Thyroid gland (tissue), 4 donors: ENCODE data around the gene CWC22. TPM values are rescaled to one million over a fixed set of nuclear protein-coding genes. Genes with fewer than 3 reads are reported as not detected.
"Not testable (repeated sequence)": the region's sequence is repeated elsewhere in the genome, so short reads cannot be mapped to it uniquely, and the experiment has no call there.

Source experiments
- DNase-seq, 2 donors: peaks; one replicate each; pipeline ENCODE4 v3.0.0-alpha.2; 2019
- H3K27ac ChIP-seq, 3 donors: fragments of 200-600 bp; sonication (generic); 1 replicate in 2 of 3; 2 replicates in 1 of 3; pipeline ENCODE4 v1.5.1; 2016 to 2019; ENCODE audit warnings: mild to moderate bottlenecking in 1 of 3, moderate library complexity in 1 of 3
- H3K27me3 ChIP-seq: fragments of 200-600 bp; sonication (generic); one replicate; pipeline ENCODE4 v1.5.1; 2019
- H3K36me3 ChIP-seq, 2 donors: fragments of 200-600 bp; sonication (generic); one replicate each; pipeline ENCODE4 v1.5.1; 2016 to 2019
- H3K4me1 ChIP-seq, 2 donors: fragments of 200-600 bp; sonication (generic); one replicate each; pipeline ENCODE4 v1.5.1; 2017 to 2019
- H3K4me3 ChIP-seq, 3 donors: fragments of 200-600 bp; sonication (generic); replicated peaks in 1 of 3; 1 replicate in 2 of 3; 2 replicates in 1 of 3; pipeline ENCODE4 v1.5.1; 2016; ENCODE audit warnings: mild to moderate bottlenecking in 1 of 3
- H3K9me3 ChIP-seq: fragments of 200-600 bp; sonication (generic); one replicate; pipeline ENCODE4 v1.5.1; 2017
- CTCF ChIP-seq, 6 experiments: fragments of 200-600 bp in 3 of 6; fragments of 450-650 bp in 3 of 6; sonication (generic) in 3 of 6; IDR thresholded peaks; one replicate each; pipeline ENCODE4 v1.5.1; 2016 to 2019; ENCODE audit warnings: antibody characterized with exemption in 6 of 6, mild to moderate bottlenecking in 2 of 6, inconsistent platforms in 1 of 6, moderate library complexity in 1 of 6
- POLR2A ChIP-seq, 2 donors: fragments of 450-650 bp; IDR thresholded peaks; one replicate each; pipeline ENCODE4 v1.6.1; 2017; ENCODE audit warnings: antibody characterized with exemption in 2 of 2, mild to moderate bottlenecking in 2 of 2, moderate library complexity in 1 of 2
- WGBS, 2 donors: methylation state at CpG; one replicate each; pipeline ENCODE4 v1.1.5; 2017; 5-methylcytosine and 5-hydroxymethylcytosine counted together
- intact Hi-C: fragments of 100-400 bp; cut with DNase I; formaldehyde crosslinking; loops from one replicate; pipeline ENCODE4 v1.15.1; 2023
- total RNA-seq, 4 donors: library from RNA; depleted of rRNA; stranded (reverse); fragments of >200 nt; gene quantifications; one replicate each; pipeline ENCODE4 v1.2.3, GENCODE V29; 2016

CWC22 gene
- total RNA-seq, 4 donors from 2014 or later, result 22.0 to 31.7 (median 26.8) TPM

GRCh38 chr2:179965291-179966258 is 41.5 kb downstream of the CWC22 start:
- no peak for DNase-seq
- Histone ChIP-seq H3K4me3 (no peak overlapping the region), H3K4me1 (no peaks in the 10 kb centered on the region), H3K27me3 (no peaks in the 10 kb centered on the region), H3K9me3 (no peaks in the 10 kb centered on the region), H3K36me3 (peaks cover 21 to 28% of the 10 kb centered on the region in 2 donors), H3K27ac (no peak overlapping the region)
- TF ChIP-seq CTCF (IDR thresholded peaks at IDR 0.05), result no peak
- no peak for TF ChIP-seq POLR2A (IDR thresholded peaks at IDR 0.05)
- WGBS, 2 donors, result 95 to 97% methylated on average over 7 of the region's 7 CpGs
- intact Hi-C loops, result no loop called here

GRCh38 chr2:179963626-179964025 is 43.5 kb downstream of the CWC22 start:
- no peak for DNase-seq
- no peaks in the 10 kb centered on the region for H3K27me3 ChIP-seq
- H3K36me3 ChIP-seq, result peaks cover 19 to 21% of the 10 kb centered on the region in 2 donors
- H3K4me3 ChIP-seq, result no peak overlapping the region
- WGBS, 2 donors, result 96% methylated on average over 4 of the region's 4 CpGs
- no peak overlapping the region for H3K27ac ChIP-seq
- no peak for TF ChIP-seq POLR2A (IDR thresholded peaks at IDR 0.05)
- no peak for TF ChIP-seq CTCF (IDR thresholded peaks at IDR 0.05)
- H3K9me3 ChIP-seq, result no peaks in the 10 kb centered on the region
- no peaks in the 10 kb centered on the region for H3K4me1 ChIP-seq
- intact Hi-C loops, result no loop called here

- H3K36me3 ChIP-seq, result peaks cover 0 to 18% of the 10 kb centered on the region in 2 donors
- H3K27ac ChIP-seq, H3K9me3 ChIP-seq, intact Hi-C loops, H3K4me3 ChIP-seq, DNase-seq, H3K27me3 ChIP-seq, H3K4me1 ChIP-seq: not testable (repeated sequence)
- WGBS, 2 donors, result 94 to 97% methylated on average over 4 of the region's 4 CpGs
Measured at GRCh38 chr2:179958251-179958650, 48.8 kb downstream of the CWC22 start.

- H3K4me3 ChIP-seq, result no peak overlapping the region
- H3K27ac ChIP-seq, result no peak overlapping the region
- DNase-seq, result no peak
- H3K9me3 ChIP-seq, result no peaks in the 10 kb centered on the region
- WGBS, 2 donors, result 95 to 97% methylated on average over 4 of the region's 4 CpGs
- H3K4me1 ChIP-seq, result no peaks in the 10 kb centered on the region
- TF ChIP-seq CTCF (IDR thresholded peaks at IDR 0.05), result no peak
- TF ChIP-seq POLR2A (IDR thresholded peaks at IDR 0.05), result no peak
- H3K27me3 ChIP-seq, result no peaks in the 10 kb centered on the region
- intact Hi-C loops, result no loop called here
- peaks cover 4 to 44% of the 10 kb centered on the region in 2 donors for H3K36me3 ChIP-seq
Measured at GRCh38 chr2:179954026-179954425, 53.1 kb downstream of the CWC22 start.

- Histone ChIP-seq H3K36me3 (peaks cover 4 to 44% of the 10 kb centered on the region in 2 donors), H3K27me3 (no peaks in the 10 kb centered on the region), H3K4me1 (no peaks in the 10 kb centered on the region), H3K27ac (no peak overlapping the region), H3K9me3 (no peaks in the 10 kb centered on the region), H3K4me3 (no peak overlapping the region)
- TF ChIP-seq CTCF (IDR thresholded peaks at IDR 0.05) (no peak), POLR2A (IDR thresholded peaks at IDR 0.05) (no peak)
- intact Hi-C loops, result no loop called here
- WGBS, 2 donors, result 93 to 97% methylated on average over 1 of the region's 1 CpG
- DNase-seq, result no peak
Measured at GRCh38 chr2:179953359-179953758, 53.7 kb downstream of the CWC22 start.
